Activated CD8-positive, alpha-beta T cell treated with anti-CD3 and anti-CD28 coated beads, Interleukin-2, amount 10 ng/mL, durations not matched to agents 7 days and 5 days (primary cell): ENCODE measurements around the gene EMB. TPM values are rescaled to one million over a fixed set of nuclear protein-coding genes. Genes with fewer than 3 reads are reported as not detected.
"Not testable (repeated sequence)": the region's sequence is repeated elsewhere in the genome, so short reads cannot be mapped to it uniquely, and the experiment has no call there.

ENCODE experiments used
- ATAC-seq: fragments of 150-1000 bp; cut with Tn5 transposase; one replicate; pipeline ENCODE4 v1.10.0; 2021; ENCODE audit warnings: moderate library complexity
- CTCF ChIA-PET: fragments of 350-600 bp; sonication (Branson Sonifier 250); formaldehyde crosslinking; loops from one replicate; lab custom pipeline; 2021; ENCODE audit warnings: antibody characterized with exemption; lab: Charles Lee
- POLR2A ChIA-PET: fragments of 350-600 bp; sonication (Branson Sonifier 250); formaldehyde crosslinking; loops from one replicate; lab custom pipeline; 2021; ENCODE audit warnings: antibody characterized with exemption; lab: Charles Lee
- DNase-seq: peaks from one replicate; pipeline ENCODE4 v3.0.0-alpha.2; 2020
- H3K27ac Mint-ChIP-seq: one replicate; pipeline ENCODE4 v1.8.0; 2021; ENCODE audit warnings: mild to moderate bottlenecking, mixed read lengths
- H3K27me3 Mint-ChIP-seq: one replicate; pipeline ENCODE4 v1.8.0; 2021; ENCODE audit warnings: low read depth, mixed read lengths
- H3K36me3 Mint-ChIP-seq: one replicate; pipeline ENCODE4 v1.8.0; 2021; ENCODE audit warnings: low read depth, mixed read lengths
- H3K4me1 Mint-ChIP-seq: one replicate; pipeline ENCODE4 v1.8.0; 2021; ENCODE audit warnings: low read depth, mixed read lengths
- H3K4me3 Mint-ChIP-seq: one replicate; pipeline ENCODE4 v1.8.0; 2021; ENCODE audit warnings: mild to moderate bottlenecking, mixed read lengths
- H3K9me3 Mint-ChIP-seq: one replicate; pipeline ENCODE4 v1.8.0; 2022; ENCODE audit warnings: mixed read lengths; ENCODE audit not compliant: insufficient read depth
- total RNA-seq, 2 experiments: library from RNA; stranded (reverse); gene quantifications; one replicate each; pipeline ENCODE4 v1.2.3, GENCODE V29; 2021

The EMB gene
- total RNA-seq, result 100 to 1,000 TPM; 139 to 149 TPM

- peaks cover 29% of the 10 kb centered on the region for H3K36me3 Mint-ChIP-seq
- CTCF ChIA-PET, result interaction anchor here (0.7 to 3.0 kb wide), 26 partner anchors 10 to 311 kb away, joined by 3 to 11 read pairs (median 4); partner anchors contain the start of gene PARP8
- POLR2A ChIA-PET, result interaction anchor here (0.6 to 2.6 kb wide), 12 partner anchors 10 to 311 kb away, joined by 3 to 29 read pairs (median 4); partner anchors contain the start of gene PARP8
- H3K27me3 Mint-ChIP-seq, result no peaks in the 10 kb centered on the region
- peaks cover 70% of the 10 kb centered on the region for H3K4me1 Mint-ChIP-seq
- H3K9me3 Mint-ChIP-seq, result no peaks in the 10 kb centered on the region
- peak within 1 kb of the TSS; percentile 86 for H3K4me3 Mint-ChIP-seq
- DNase-seq (peak; percentile 86), ATAC-seq (peak; percentile 74)
- H3K27ac Mint-ChIP-seq, result peak within 1 kb of the TSS; percentile 96
These were observed at the start of gene EMB for GRCh38 chr5:50440651-50441492. Gene EMB (minus strand): TSS chr5:50441288. CDS start chr5:50441151, 137 bp downstream.

DNA sequence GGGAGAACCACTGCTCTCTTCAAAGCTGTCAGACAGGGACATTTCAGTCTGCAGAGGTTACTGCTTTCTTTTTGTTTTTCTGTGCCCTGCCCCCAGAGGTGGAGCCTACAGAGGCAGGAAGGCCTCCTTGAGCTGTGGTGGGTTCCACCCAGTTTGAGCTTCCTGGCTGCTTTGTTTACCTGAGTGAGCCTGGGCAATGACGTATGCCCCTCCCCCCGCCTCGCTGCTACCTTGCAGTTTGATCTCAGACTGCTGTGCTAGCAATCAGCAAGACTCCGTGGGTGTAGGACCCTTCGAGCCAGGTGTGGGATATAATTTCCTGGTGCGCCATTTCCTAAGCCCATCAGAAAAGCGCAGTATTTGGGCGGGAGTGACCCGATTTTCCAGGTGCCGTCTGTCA is 48.4 kb upstream of the EMB start:
- POLR2A ChIA-PET, CTCF ChIA-PET, H3K27me3 Mint-ChIP-seq, H3K4me3 Mint-ChIP-seq, H3K9me3 Mint-ChIP-seq, ATAC-seq: not testable (repeated sequence)
- peak; percentile 66 for DNase-seq
- Mint-ChIP-seq H3K27ac (peak overlapping the region; percentile 43), H3K36me3 (peaks cover 24% of the 10 kb centered on the region), H3K4me1 (peaks cover 27% of the 10 kb centered on the region)

DNA sequence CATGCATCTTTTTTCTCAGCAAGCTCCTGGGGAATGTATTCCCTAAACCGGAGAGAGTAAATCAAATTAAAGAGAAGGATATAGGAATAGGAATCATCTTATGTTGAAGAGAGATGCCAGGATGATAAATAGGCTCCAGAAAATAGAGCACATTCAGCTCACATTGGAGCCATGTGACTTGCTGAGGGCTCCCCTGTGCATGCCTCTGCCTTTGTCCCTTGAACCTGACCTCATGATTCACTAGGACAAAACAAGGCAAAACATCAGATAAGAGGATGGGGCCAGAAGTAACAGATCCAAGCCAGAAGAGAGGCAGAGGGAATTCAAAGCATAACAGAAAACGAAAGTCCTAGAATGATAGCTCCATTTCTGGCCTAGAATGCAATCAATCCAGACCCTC is 37.7 kb upstream of the EMB start:
- POLR2A ChIA-PET, result not testable (repeated sequence)

DNA sequence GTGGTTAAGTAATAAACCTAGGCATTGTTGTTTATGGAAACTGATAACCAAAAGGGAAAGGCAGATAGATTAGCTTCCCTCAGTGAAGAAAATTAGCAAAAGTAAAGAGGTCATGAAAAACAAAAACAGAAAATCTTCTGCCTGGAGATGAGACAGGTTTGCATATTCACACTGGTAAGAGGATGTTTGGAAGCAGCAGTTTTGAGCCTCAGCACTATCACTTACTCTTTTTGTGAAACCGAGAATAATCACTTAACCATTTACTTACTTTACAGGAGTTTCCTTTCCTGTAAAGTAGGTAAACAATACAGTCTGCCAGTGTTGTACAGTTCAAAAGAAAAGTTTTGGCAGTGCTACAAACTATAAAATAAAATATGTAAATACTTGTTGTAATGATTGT is 35.5 kb upstream of the EMB start:
- ATAC-seq (no peak), DNase-seq (no peak)
- ChIA-PET CTCF (interaction anchor here (1.0 kb wide), 1 partner anchor 36 kb away, joined by 3 read pairs; the partner anchor contains the start of gene EMB), POLR2A (no interaction called here)
- Mint-ChIP-seq H3K4me1 (peaks cover 22% of the 10 kb centered on the region), H3K27me3 (no peaks in the 10 kb centered on the region), H3K4me3 (no peak overlapping the region), H3K36me3 (peaks cover 14% of the 10 kb centered on the region), H3K9me3 (peaks cover 15% of the 10 kb centered on the region), H3K27ac (no peak overlapping the region)

More for the DNA sequence above, 37.7 kb upstream of the EMB start:
- ATAC-seq, CTCF ChIA-PET, H3K27me3 Mint-ChIP-seq, DNase-seq, H3K27ac Mint-ChIP-seq, H3K4me3 Mint-ChIP-seq: not testable (repeated sequence)
- Mint-ChIP-seq H3K4me1 (peaks cover 22% of the 10 kb centered on the region), H3K36me3 (peaks cover 10% of the 10 kb centered on the region), H3K9me3 (peaks cover 15% of the 10 kb centered on the region)

DNA sequence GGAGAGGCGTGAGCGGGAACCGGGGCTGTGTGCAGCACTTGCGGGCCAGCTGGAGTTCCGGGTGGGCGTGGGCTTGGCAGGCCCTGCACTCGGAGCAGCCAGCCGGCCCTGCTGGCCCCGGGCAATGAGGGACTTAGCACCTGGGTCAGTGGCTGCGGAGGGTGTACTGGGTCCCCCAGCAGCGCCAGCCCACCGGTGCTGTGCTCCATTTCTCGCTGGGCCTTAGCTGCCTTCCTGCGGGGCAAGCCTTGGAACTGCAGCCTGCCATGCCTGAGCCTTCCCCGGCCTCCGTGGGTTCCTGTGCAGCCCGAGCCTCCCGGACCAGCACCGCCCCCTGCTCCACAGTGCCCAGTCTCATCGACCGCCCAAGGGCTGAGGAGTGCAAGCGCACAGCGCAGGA is 23.9 kb upstream of the EMB start:
- ATAC-seq, POLR2A ChIA-PET, H3K4me1 Mint-ChIP-seq, H3K36me3 Mint-ChIP-seq, H3K27ac Mint-ChIP-seq, DNase-seq, CTCF ChIA-PET, H3K4me3 Mint-ChIP-seq, H3K9me3 Mint-ChIP-seq, H3K27me3 Mint-ChIP-seq: not testable (repeated sequence)

DNA sequence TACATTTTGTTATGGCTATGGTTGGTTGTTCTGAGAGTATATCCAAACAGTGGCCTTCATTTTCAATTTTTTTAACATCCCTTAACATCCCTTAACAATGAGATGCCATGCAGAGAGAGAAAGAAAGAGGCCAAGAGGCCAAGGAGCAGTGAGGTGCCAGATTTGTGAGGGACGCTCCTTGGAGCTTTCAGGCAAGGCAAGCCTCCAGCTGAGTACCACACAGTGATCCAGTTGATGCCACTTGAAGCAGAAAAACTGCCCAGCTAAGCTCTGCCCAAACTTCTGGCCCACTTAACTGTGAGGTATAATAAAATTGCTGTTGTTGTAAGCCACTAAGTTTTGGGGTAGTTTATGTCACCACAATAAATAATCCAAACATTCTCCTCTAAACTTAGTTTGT is 22.6 kb upstream of the EMB start:
- Mint-ChIP-seq H3K27me3 (no peaks in the 10 kb centered on the region), H3K36me3 (peaks cover 6% of the 10 kb centered on the region), H3K4me1 (peaks cover 5% of the 10 kb centered on the region), H3K27ac (no peak overlapping the region), H3K4me3 (no peak overlapping the region), H3K9me3 (peaks cover 8% of the 10 kb centered on the region)
- ATAC-seq (no peak), DNase-seq (no peak)
- POLR2A ChIA-PET, result no interaction called here
- CTCF ChIA-PET, result no interaction called here

- peaks cover 5% of the 10 kb centered on the region for H3K36me3 Mint-ChIP-seq
- peaks cover 10% of the 10 kb centered on the region for H3K9me3 Mint-ChIP-seq
- H3K4me3 Mint-ChIP-seq, result no peak overlapping the region
- DNase-seq, result no peak
- ChIA-PET CTCF (no interaction called here), POLR2A (no interaction called here)
- no peak for ATAC-seq
- no peaks in the 10 kb centered on the region for H3K27me3 Mint-ChIP-seq
- H3K27ac Mint-ChIP-seq, result no peak overlapping the region
- H3K4me1 Mint-ChIP-seq, result peaks cover 11% of the 10 kb centered on the region
These were observed 22.0 kb upstream of the EMB start for GRCh38 chr5:50463047-50463446.

DNA sequence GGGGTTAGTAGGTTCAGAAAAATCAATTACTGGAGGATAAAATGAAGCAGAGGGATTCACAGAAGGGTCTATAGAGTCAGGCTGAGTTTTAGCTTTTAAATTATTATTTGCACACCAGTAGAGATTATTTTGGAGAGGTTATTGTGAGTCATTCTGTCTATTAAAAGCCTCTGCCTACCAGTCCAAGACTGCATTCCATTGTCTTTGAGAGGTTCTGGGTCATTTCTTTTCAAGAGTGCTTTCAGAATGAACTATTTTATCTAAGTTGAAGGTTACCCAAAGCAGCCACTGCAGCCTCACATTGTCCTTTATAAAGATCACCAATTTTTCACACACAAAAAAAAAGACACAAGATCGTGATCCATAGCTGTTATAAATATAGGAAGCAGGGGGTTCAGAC is 21.5 kb upstream of the EMB start:
- H3K4me3 Mint-ChIP-seq, ATAC-seq, CTCF ChIA-PET, H3K36me3 Mint-ChIP-seq, H3K27me3 Mint-ChIP-seq, POLR2A ChIA-PET, DNase-seq, H3K27ac Mint-ChIP-seq: not testable (repeated sequence)
- H3K9me3 Mint-ChIP-seq, result peaks cover 10% of the 10 kb centered on the region
- peaks cover 16% of the 10 kb centered on the region for H3K4me1 Mint-ChIP-seq

DNA sequence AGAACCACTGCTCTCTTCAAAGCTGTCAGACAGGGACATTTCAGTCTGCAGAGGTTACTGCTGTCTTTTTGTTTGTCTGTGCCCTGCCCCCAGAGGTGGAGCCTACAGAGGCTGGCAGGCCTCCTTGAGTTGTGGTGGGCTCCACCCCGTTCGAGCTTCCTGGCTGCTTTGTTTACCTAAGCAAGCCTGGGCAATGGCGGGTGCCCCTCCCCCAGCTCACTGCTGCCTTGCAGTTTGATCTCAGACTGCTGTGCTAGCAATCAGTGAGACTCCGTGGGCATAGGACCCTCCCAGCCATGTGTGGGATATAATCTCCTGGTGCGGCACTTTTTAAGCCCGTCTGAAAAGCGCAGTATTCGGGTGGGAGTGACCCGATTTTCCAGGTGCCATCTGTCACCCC is 17.3 kb upstream of the EMB start:
- H3K27ac Mint-ChIP-seq, CTCF ChIA-PET, POLR2A ChIA-PET, H3K4me3 Mint-ChIP-seq, ATAC-seq, H3K27me3 Mint-ChIP-seq: not testable (repeated sequence)
- DNase-seq, result peak; percentile 66
- peaks cover 28% of the 10 kb centered on the region for H3K36me3 Mint-ChIP-seq
- peaks cover 20% of the 10 kb centered on the region for H3K9me3 Mint-ChIP-seq
- peaks cover 21% of the 10 kb centered on the region for H3K4me1 Mint-ChIP-seq

GRCh38 chr5:50449241-50449640 is 8.2 kb upstream of the EMB start:
- H3K27ac Mint-ChIP-seq, H3K27me3 Mint-ChIP-seq, CTCF ChIA-PET, DNase-seq, ATAC-seq, POLR2A ChIA-PET, H3K4me3 Mint-ChIP-seq: not testable (repeated sequence)
- Mint-ChIP-seq H3K36me3 (peaks cover 26% of the 10 kb centered on the region), H3K9me3 (peaks cover 21% of the 10 kb centered on the region), H3K4me1 (peaks cover 40% of the 10 kb centered on the region)

- ChIA-PET CTCF (interaction anchor here (1.0 kb wide), 1 partner anchor 220 kb away, joined by 3 read pairs; no protein-coding TSS in a partner anchor), POLR2A (interaction anchor here (0.6 to 0.8 kb wide), 2 partner anchors 9 to 66 kb away, joined by 3 to 4 read pairs; no protein-coding TSS in a partner anchor)
- peaks cover 19% of the 10 kb centered on the region for H3K36me3 Mint-ChIP-seq
- ATAC-seq (no peak), DNase-seq (no peak)
- no peak overlapping the region for H3K4me3 Mint-ChIP-seq
- H3K27me3 Mint-ChIP-seq, result no peaks in the 10 kb centered on the region
- H3K27ac Mint-ChIP-seq, result no peak overlapping the region
- peaks cover 48% of the 10 kb centered on the region for H3K4me1 Mint-ChIP-seq
- peaks cover 18% of the 10 kb centered on the region for H3K9me3 Mint-ChIP-seq
These were observed 6.9 kb upstream of the EMB start for GRCh38 chr5:50447941-50448340.

DNA sequence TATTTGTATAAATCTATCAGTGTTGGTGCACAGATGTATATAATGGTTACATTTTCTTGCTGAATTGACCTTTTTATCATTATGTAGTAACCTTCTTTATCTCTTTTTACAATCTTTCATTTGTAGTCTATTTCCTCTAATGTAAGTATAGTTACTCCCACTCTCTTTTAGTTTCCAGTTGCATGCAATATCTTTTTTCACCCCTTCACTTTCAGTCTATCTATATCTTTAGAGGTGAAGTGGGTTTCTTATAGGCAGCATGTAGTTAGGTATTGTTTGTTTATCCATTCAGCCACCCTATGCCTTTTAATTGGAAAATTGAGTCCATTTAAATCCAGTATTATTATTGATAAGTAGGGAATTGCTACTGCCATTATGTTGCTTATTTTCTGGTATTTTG is 6.1 kb upstream of the EMB start:
- H3K36me3 Mint-ChIP-seq, result peaks cover 16% of the 10 kb centered on the region
- ATAC-seq, result no peak
- peaks cover 55% of the 10 kb centered on the region for H3K4me1 Mint-ChIP-seq
- no peak overlapping the region for H3K4me3 Mint-ChIP-seq
- H3K27me3 Mint-ChIP-seq, result no peaks in the 10 kb centered on the region
- POLR2A ChIA-PET, result no interaction called here
- CTCF ChIA-PET, result no interaction called here
- H3K27ac Mint-ChIP-seq, result no peak overlapping the region
- DNase-seq, result no peak
- peaks cover 18% of the 10 kb centered on the region for H3K9me3 Mint-ChIP-seq
